Prostate gland (tissue), 2 donors: ENCODE results near the gene NME4.

Experiments used
- POLR2A ChIP-seq: fragments of 450-650 bp; IDR thresholded peaks from one replicate; pipeline ENCODE4 v1.6.1; 2016; ENCODE audit warnings: antibody characterized with exemption, mild to moderate bottlenecking
- POLR2AphosphoS5 ChIP-seq: sonication (generic); formaldehyde crosslinking; IDR thresholded peaks from one replicate; pipeline ENCODE4 v1.6.1; 2017; ENCODE audit warnings: antibody characterized with exemption
- TF ChIP-seq, protein P1 (sequence below), 4 experiments: fragments of 200-600 bp in 2 of 4; fragments of 450-650 bp in 2 of 4; sonication (generic) in 2 of 4; IDR thresholded peaks; 1 replicate in 3 of 4; 2 replicates in 1 of 4; pipeline ENCODE4 v1.5.1; 2016 to 2019; ENCODE audit warnings: antibody characterized with exemption in 4 of 4, mild to moderate bottlenecking in 2 of 4, moderate library complexity in 2 of 4

DNA sequence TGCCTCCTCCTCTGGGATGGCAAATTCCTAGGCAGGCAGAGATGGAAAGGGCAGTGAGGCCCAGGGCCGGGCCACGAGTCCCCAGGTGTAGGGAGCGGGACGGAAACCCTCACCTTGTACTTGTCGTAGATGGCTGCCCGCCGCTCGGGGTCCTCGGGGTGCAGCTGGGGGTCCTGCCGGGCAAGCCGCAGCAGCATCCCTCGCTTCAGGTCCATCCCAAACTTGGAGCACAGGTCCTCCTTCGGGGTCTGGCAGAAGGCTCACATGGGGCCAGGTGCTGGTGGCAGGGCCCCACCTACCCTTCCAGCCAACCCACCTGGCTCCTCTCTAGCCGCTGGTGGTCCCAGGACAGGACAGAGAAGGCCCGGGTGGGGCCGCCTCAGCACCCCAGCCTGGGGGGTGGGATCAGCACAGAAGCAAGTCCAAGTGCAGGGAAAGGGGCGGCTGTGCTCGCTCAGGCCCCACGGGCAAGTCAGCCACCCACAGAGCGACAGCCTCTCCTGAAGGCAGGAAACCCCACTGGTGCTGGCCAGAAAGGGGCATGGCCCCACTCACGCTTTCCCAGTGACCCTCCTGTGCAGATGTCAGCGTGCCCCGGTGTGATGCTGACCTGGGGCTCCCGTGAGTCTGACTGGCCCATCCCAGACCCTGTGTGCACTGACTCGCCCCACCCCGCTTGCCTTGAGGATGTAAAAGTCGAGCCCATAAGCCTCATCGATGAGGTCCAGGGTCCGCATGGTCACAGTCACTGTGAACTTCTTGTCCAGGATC is 28.4 kb upstream of the NME4 start:
- TF ChIP-seq, protein P1, sequence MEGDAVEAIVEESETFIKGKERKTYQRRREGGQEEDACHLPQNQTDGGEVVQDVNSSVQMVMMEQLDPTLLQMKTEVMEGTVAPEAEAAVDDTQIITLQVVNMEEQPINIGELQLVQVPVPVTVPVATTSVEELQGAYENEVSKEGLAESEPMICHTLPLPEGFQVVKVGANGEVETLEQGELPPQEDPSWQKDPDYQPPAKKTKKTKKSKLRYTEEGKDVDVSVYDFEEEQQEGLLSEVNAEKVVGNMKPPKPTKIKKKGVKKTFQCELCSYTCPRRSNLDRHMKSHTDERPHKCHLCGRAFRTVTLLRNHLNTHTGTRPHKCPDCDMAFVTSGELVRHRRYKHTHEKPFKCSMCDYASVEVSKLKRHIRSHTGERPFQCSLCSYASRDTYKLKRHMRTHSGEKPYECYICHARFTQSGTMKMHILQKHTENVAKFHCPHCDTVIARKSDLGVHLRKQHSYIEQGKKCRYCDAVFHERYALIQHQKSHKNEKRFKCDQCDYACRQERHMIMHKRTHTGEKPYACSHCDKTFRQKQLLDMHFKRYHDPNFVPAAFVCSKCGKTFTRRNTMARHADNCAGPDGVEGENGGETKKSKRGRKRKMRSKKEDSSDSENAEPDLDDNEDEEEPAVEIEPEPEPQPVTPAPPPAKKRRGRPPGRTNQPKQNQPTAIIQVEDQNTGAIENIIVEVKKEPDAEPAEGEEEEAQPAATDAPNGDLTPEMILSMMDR (IDR thresholded peaks at IDR 0.05), result no peak
- TF ChIP-seq POLR2A (no peak), POLR2AphosphoS5 (no peak)
